Uterus (tissue), 4 donors: ENCODE measurements around the gene PPP1R9A. TPM values are rescaled to one million over a fixed set of nuclear protein-coding genes. Genes with fewer than 3 reads are reported as not detected.

Experiments used
- DNase-seq, 2 donors: peaks; one replicate each; pipeline ENCODE4 v3.0.0-alpha.2; 2019 to 2020
- H3K27ac ChIP-seq, 2 donors: fragments of 200-600 bp; sonication (generic); 1 replicate in 1 of 2; 2 replicates in 1 of 2; pipeline ENCODE4 v1.5.1; 2016 to 2018
- H3K27me3 ChIP-seq, 2 donors: fragments of 200-600 bp; sonication (generic); one replicate each; pipeline ENCODE4 v1.5.1; 2018 to 2019; ENCODE audit warnings: control low read depth in 1 of 2
- H3K36me3 ChIP-seq, 2 donors: fragments of 200-600 bp; sonication (generic); one replicate each; pipeline ENCODE4 v1.5.1; 2019; ENCODE audit warnings: control low read depth in 1 of 2
- H3K4me1 ChIP-seq, 2 donors: fragments of 200-600 bp; sonication (generic); one replicate each; pipeline ENCODE4 v1.5.1; 2018 to 2019; ENCODE audit warnings: control low read depth in 1 of 2
- H3K4me3 ChIP-seq, 2 donors: fragments of 200-600 bp; sonication (generic); 1 replicate in 1 of 2; 2 replicates in 1 of 2; pipeline ENCODE4 v1.5.1; 2018 to 2019; ENCODE audit warnings: mild to moderate bottlenecking in 1 of 2
- H3K9me3 ChIP-seq, 2 donors: fragments of 200-600 bp; sonication (generic); one replicate each; pipeline ENCODE4 v1.5.1; 2019; ENCODE audit warnings: control low read depth in 1 of 2
- CTCF ChIP-seq, 4 experiments: fragments of 200-600 bp in 2 of 4; fragments of 450-650 bp in 2 of 4; sonication (generic) in 2 of 4; IDR thresholded peaks; one replicate each; pipeline ENCODE4 v1.5.1; 2016 to 2019; ENCODE audit warnings: antibody characterized with exemption in 4 of 4, mild to moderate bottlenecking in 2 of 4, moderate library complexity in 1 of 4
- POLR2A ChIP-seq, 2 donors: fragments of 450-650 bp; IDR thresholded peaks; one replicate each; pipeline ENCODE4 v1.6.1; 2016; ENCODE audit warnings: antibody characterized with exemption in 2 of 2, mild to moderate bottlenecking in 1 of 2, moderate library complexity in 1 of 2
- intact Hi-C: fragments of 100-400 bp; cut with DNase I; formaldehyde crosslinking; loops from one replicate; pipeline ENCODE4 v1.15.1; 2023; ENCODE audit warnings: low total_unique reads
- total RNA-seq, 4 donors: library from RNA; depleted of rRNA in 3 of 4; stranded (reverse); fragments of >200 nt in 3 of 4; gene quantifications; one replicate each; pipeline versions ENCODE4 v1.1.0 to v1.2.4, GENCODE V29; 2014 to 2023
- donor health status: DM: yes; HTN: yes; CAD: no.

Gene PPP1R9A
- total RNA-seq, 4 donors from 2014 or later: 5.3 to 39.6 (median 15.0) TPM

GRCh38 chr7:95317546-95317945, 410.2 kb downstream of the PPP1R9A start:
- H3K4me3 ChIP-seq: no peak overlapping the region
- H3K27me3 ChIP-seq: no peaks in the 10 kb centered on the region
- no peaks in the 10 kb centered on the region for H3K4me1 ChIP-seq
- no peaks in the 10 kb centered on the region for H3K9me3 ChIP-seq
- intact Hi-C loops: no loop called here
- no peak for DNase-seq
- H3K27ac ChIP-seq: no peak overlapping the region
- no peaks in the 10 kb centered on the region for H3K36me3 ChIP-seq
- TF ChIP-seq POLR2A (IDR thresholded peaks at IDR 0.05): no peak
- TF ChIP-seq CTCF (IDR thresholded peaks at IDR 0.05): no peak

GRCh38 chr7:95317966-95318365, 410.6 kb downstream of the PPP1R9A start:
- H3K4me3 ChIP-seq: no peak overlapping the region
- no peaks in the 10 kb centered on the region for H3K36me3 ChIP-seq
- DNase-seq: no peak
- no peaks in the 10 kb centered on the region for H3K9me3 ChIP-seq
- no peak for TF ChIP-seq CTCF (IDR thresholded peaks at IDR 0.05)
- no peak for TF ChIP-seq POLR2A (IDR thresholded peaks at IDR 0.05)
- H3K27me3 ChIP-seq: no peaks in the 10 kb centered on the region
- intact Hi-C loops: no loop called here
- no peak overlapping the region for H3K27ac ChIP-seq
- H3K4me1 ChIP-seq: no peaks in the 10 kb centered on the region

- H3K36me3 ChIP-seq: no peaks in the 10 kb centered on the region
- no peak overlapping the region for H3K27ac ChIP-seq
- H3K9me3 ChIP-seq: no peaks in the 10 kb centered on the region
- no peaks in the 10 kb centered on the region for H3K4me1 ChIP-seq
- intact Hi-C loops: no loop called here
- no peaks in the 10 kb centered on the region for H3K27me3 ChIP-seq
- DNase-seq: no peak
- TF ChIP-seq CTCF (IDR thresholded peaks at IDR 0.05) (no peak), POLR2A (IDR thresholded peaks at IDR 0.05) (no peak)
- H3K4me3 ChIP-seq: no peak overlapping the region
Observed at GRCh38 chr7:95318501-95319100, 411.2 kb downstream of the PPP1R9A start.

DNA sequence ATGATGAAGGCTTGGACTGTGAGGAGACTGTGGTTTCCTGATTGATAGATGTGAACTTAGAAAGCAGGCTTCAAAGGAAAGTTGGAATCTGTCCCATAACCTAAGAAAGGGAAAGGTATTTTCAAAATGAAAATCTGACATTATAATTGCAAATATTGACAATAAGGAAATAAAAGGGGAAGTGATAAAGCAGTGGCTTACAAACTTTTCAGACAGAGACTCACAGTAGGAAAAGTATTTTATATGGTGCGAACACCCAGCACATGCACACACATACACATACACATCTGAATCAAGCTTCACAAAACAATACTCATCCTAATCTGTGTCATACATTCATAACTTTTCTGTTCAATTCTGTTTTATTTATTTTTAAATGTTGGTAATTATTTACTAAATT, 412.2 kb downstream of the PPP1R9A start:
- no peaks in the 10 kb centered on the region for H3K36me3 ChIP-seq
- H3K4me3 ChIP-seq: no peak overlapping the region
- H3K9me3 ChIP-seq: no peaks in the 10 kb centered on the region
- no peak for DNase-seq
- H3K27me3 ChIP-seq: no peaks in the 10 kb centered on the region
- no peak overlapping the region for H3K27ac ChIP-seq
- intact Hi-C loops: no loop called here
- no peaks in the 10 kb centered on the region for H3K4me1 ChIP-seq
- TF ChIP-seq POLR2A (IDR thresholded peaks at IDR 0.05): no peak

DNA sequence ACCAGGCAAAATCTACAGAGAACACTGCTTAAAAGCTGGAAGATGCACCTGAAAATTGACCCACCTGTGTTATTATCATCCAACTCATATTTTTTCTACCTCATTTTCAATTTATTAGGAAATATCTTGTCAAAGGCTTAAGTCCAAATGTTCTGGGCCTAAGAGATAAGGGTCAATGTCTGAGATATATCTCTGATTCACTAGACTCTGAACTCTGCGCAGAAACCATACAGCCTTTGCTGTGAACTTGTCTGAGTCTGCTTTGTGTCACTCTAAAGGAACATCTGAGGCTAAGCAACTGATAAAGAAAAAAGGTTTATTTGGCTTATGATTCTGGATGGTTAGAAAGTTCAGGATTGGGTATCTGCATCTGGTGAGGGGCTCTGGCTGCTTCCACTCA, 413.3 kb downstream of the PPP1R9A start:
- intact Hi-C loops: no loop called here
- H3K27me3 ChIP-seq: no peaks in the 10 kb centered on the region
- no peak for TF ChIP-seq POLR2A (IDR thresholded peaks at IDR 0.05)
- TF ChIP-seq CTCF (IDR thresholded peaks at IDR 0.05): no peak
- H3K4me1 ChIP-seq: no peaks in the 10 kb centered on the region
- no peak overlapping the region for H3K27ac ChIP-seq
- H3K4me3 ChIP-seq: no peak overlapping the region
- no peaks in the 10 kb centered on the region for H3K9me3 ChIP-seq
- DNase-seq: no peak
- no peaks in the 10 kb centered on the region for H3K36me3 ChIP-seq

DNA sequence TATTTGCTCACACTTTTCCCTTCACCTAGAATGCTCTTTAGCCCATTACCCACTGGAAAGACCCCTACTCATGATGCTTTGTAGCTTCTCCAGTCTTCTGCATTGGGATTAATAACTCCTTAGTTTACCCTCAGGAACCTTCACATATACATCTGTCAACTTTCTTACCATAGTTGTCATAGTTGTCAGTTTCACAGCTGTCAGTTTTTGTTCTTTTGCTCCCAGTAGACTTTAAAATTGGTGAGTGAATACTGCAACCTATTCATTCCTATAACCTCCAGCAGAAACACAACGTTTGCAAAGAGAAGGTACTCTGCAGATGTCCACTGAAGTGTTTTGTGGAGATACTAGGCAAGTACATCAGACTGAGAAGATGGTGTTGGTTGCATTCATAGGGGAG, 414.3 kb downstream of the PPP1R9A start:
- DNase-seq: no peak
- intact Hi-C loops: no loop called here
- Histone ChIP-seq H3K9me3 (no peaks in the 10 kb centered on the region), H3K27me3 (no peaks in the 10 kb centered on the region), H3K4me3 (no peak overlapping the region), H3K27ac (no peak overlapping the region), H3K4me1 (no peaks in the 10 kb centered on the region), H3K36me3 (no peaks in the 10 kb centered on the region)
- TF ChIP-seq POLR2A (IDR thresholded peaks at IDR 0.05) (no peak), CTCF (IDR thresholded peaks at IDR 0.05) (no peak)
